Measurements from ENCODE around the gene SLC10A2. TPM values are rescaled to one million over a fixed set of nuclear protein-coding genes. Genes with fewer than 3 reads are reported as not detected.
"Not testable (repeated sequence)": the region's sequence is repeated elsewhere in the genome, so short reads cannot be mapped to it uniquely, and the experiment has no call there.

The SLC10A2 gene, protein sequence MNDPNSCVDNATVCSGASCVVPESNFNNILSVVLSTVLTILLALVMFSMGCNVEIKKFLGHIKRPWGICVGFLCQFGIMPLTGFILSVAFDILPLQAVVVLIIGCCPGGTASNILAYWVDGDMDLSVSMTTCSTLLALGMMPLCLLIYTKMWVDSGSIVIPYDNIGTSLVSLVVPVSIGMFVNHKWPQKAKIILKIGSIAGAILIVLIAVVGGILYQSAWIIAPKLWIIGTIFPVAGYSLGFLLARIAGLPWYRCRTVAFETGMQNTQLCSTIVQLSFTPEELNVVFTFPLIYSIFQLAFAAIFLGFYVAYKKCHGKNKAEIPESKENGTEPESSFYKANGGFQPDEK
- not detected for total RNA-seq
- long read RNA-seq = 0 reads

DNA sequence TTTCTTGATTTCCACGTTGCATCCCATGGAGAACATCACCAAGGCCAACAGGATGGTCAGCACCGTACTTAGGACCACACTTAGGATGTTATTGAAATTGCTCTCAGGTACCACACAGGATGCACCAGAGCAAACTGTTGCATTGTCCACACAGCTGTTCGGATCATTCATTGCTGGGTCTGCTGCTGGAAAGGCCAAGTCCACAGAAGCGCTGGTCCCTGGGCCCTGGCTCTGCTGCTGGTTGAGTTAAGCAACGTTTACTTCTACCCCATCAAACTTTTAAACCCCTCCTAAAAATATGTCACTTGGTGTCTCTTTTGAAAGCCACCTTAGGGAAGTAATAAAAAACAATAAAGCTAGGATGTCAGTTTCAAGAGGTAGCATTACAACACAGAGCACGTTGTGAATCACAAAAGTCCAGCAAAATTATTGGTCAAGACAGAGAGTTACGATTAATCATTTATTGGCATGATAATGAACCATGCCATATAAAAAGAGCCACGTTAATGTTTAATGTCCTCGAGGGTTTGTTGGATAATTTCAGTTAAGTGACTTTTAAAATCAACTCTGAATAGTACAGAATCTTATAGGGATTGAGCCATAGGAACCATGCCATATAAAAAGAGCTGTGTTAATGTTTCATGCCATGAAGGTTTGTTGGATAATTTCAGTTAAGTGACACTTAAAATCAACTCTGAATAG lies at the start of gene SLC10A2:
SLC10A2 (minus strand) TSS at position 339 of the 702 bp plus-strand sequence; CDS start at position 171, 168 bp downstream.
- intact Hi-C loops (cut with DNase I) = no loop called here
- H3K27ac ChIP-seq = no peak within 1 kb of the TSS
- H3K4me1 ChIP-seq = no peaks in the 10 kb centered on the region
- no peaks in the 10 kb centered on the region for H3K36me3 ChIP-seq
- H3K27me3 ChIP-seq = no peaks in the 10 kb centered on the region
- TF ChIP-seq, protein P1, sequence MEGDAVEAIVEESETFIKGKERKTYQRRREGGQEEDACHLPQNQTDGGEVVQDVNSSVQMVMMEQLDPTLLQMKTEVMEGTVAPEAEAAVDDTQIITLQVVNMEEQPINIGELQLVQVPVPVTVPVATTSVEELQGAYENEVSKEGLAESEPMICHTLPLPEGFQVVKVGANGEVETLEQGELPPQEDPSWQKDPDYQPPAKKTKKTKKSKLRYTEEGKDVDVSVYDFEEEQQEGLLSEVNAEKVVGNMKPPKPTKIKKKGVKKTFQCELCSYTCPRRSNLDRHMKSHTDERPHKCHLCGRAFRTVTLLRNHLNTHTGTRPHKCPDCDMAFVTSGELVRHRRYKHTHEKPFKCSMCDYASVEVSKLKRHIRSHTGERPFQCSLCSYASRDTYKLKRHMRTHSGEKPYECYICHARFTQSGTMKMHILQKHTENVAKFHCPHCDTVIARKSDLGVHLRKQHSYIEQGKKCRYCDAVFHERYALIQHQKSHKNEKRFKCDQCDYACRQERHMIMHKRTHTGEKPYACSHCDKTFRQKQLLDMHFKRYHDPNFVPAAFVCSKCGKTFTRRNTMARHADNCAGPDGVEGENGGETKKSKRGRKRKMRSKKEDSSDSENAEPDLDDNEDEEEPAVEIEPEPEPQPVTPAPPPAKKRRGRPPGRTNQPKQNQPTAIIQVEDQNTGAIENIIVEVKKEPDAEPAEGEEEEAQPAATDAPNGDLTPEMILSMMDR (IDR thresholded peaks at IDR 0.05) = no peak
- DNase-seq = no peak
- no peaks in the 10 kb centered on the region for H3K9me3 ChIP-seq
- no peak for ATAC-seq
- no peak within 1 kb of the TSS for H3K4me3 ChIP-seq

DNA sequence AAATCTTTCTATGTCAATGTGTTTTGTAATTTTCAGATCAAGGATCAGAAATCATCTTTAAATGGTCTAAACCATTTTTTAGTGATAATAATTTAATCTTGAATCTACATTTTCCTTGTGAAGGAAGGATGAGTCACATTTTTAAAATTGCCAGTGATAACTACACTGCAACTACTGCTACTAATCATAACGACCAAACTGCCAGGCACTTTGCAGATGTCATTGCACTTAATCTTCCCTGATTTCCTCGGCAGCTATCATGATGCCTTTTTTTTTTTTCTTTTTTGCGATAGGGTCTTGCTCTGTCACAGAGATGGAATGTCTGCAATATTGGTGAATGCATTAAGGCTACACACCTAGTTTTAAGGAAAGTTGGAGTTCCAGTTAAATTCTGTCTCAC lies 41.4 kb upstream of the SLC10A2 start:
- no peak for DNase-seq

DNA sequence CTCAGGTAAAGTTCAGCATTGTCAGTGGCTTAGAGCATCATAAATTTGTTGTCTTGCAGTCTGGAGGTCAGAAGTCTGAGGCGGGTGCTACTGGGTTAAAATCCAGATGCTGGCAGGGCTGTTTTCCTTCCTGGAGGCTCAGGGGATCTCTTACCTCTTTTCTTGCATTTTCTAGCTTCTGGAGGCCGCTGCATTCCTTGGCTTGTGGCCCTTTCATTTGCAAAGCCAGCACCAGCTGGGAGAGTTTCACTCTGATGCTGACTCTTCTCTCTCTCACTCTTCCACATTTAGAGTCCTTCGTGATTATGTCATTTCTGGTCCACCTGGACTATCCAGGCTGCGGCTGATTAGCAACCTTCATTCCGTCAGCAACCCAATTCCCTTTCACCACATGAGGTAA lies 38.1 kb upstream of the SLC10A2 start:
- no peak overlapping the region for H3K27ac ChIP-seq
- no peaks in the 10 kb centered on the region for H3K36me3 ChIP-seq
- ATAC-seq (no peak), DNase-seq (no peak)
- no peaks in the 10 kb centered on the region for H3K9me3 ChIP-seq
- intact Hi-C loops (cut with DNase I) = no loop called here
- no peaks in the 10 kb centered on the region for H3K27me3 ChIP-seq
- no peak overlapping the region for H3K4me3 ChIP-seq
- TF ChIP-seq, protein P1 (IDR thresholded peaks at IDR 0.05) = no peak
- no peaks in the 10 kb centered on the region for H3K4me1 ChIP-seq

More for the DNA sequence above, 41.4 kb upstream of the SLC10A2 start:
- Histone ChIP-seq H3K4me3 (no peak overlapping the region), H3K36me3 (no peaks in the 10 kb centered on the region), H3K27ac (no peak overlapping the region), H3K9me3 (no peaks in the 10 kb centered on the region), H3K4me1 (no peaks in the 10 kb centered on the region), H3K27me3 (no peaks in the 10 kb centered on the region)
- TF ChIP-seq, protein P1 (IDR thresholded peaks at IDR 0.05) = no peak
- intact Hi-C loops (cut with DNase I) = no loop called here
- ATAC-seq = no peak

DNA sequence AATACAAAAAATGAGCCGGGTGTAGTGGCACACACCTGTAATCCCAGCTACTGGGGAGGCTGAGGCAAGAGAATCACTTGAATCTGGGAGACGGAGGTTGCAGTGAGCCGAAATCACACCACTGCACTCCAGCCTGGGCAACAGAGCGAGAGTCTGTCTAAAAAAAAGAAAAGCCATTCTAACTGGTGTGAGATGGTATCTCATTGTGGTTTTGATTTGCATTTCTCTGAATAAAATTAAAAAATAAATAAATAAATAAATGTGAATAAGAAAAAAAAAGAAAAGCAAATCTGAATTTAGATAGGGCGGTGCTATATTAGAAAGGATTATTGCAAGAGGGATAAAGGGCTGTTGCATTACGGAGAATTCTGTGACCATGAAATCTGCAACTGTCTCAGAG lies 37.2 kb upstream of the SLC10A2 start:
- H3K4me1 ChIP-seq; H3K9me3 ChIP-seq; H3K4me3 ChIP-seq; ATAC-seq; H3K27me3 ChIP-seq; intact Hi-C loops (cut with DNase I); H3K27ac ChIP-seq; H3K36me3 ChIP-seq; DNase-seq: not testable (repeated sequence)

DNA sequence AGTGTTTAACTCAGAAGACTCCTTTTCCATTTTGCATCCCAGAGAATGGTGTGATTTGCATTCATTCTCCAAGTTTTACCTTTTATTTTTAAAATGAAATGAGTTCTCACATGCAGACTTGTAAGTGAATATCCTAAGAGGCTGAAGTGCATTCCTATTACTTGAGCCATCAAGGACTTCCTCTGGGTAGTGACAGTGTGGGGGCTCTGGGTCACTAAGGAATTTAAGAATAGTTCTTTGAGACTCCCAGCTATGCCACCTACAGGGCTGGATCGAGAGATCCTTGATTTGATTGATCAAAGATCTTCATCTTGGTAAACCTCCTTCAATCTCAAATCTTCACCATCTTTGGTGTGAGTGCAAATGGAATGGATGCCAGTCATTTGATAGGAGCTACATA lies 36.3 kb upstream of the SLC10A2 start:
- no peak for DNase-seq

DNA sequence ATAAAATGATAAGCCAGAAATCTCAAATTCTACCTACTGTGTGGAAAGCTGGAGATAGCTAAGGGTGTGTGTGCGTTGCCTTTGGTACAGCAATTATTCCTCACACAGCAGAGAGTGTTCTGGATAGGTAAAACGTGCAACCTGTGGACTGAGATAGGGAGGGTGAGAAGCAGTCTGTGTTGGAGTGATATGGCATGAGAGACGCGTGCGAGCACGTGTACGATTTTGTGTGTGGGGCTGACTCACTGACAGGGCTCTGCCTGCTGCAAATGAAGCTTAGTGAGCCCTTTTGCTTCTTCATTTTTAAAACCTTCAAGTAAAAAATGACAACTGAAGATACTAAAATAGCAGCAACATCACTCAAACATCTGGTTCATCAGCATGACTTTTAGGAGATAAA lies 35.7 kb upstream of the SLC10A2 start:
- intact Hi-C loops (cut with DNase I) = no loop called here
- no peaks in the 10 kb centered on the region for H3K36me3 ChIP-seq
- DNase-seq (no peak), ATAC-seq (no peak)
- H3K9me3 ChIP-seq = no peaks in the 10 kb centered on the region
- H3K4me3 ChIP-seq = no peak overlapping the region
- H3K4me1 ChIP-seq = no peaks in the 10 kb centered on the region
- no peak overlapping the region for H3K27ac ChIP-seq
- no peaks in the 10 kb centered on the region for H3K27me3 ChIP-seq
- TF ChIP-seq, protein P1 (IDR thresholded peaks at IDR 0.05) = no peak

More for the DNA sequence above, 36.3 kb upstream of the SLC10A2 start:
- intact Hi-C loops (cut with DNase I) = no loop called here
- Histone ChIP-seq H3K36me3 (no peaks in the 10 kb centered on the region), H3K27ac (no peak overlapping the region), H3K4me3 (no peak overlapping the region), H3K27me3 (no peaks in the 10 kb centered on the region), H3K4me1 (no peaks in the 10 kb centered on the region), H3K9me3 (no peaks in the 10 kb centered on the region)
- no peak for ATAC-seq
- TF ChIP-seq, protein P1 (IDR thresholded peaks at IDR 0.05) = no peak
